ENCODE results near the gene UBXN1.
A peak's percentile ranks its signal among the peaks of the same experiment; 100 is the strongest.

UBXN1 gene

GRCh38 chr11:62645946-62646824 is 32.7 kb downstream of the UBXN1 start, which contains the start of gene GANAB:
GANAB (minus strand) TSS chr11:62646613; CDS start chr11:62646599, 14 bp downstream.
- H3K4me3 ChIP-seq (ENCODE audit: low read length), result peak within 1 kb of the TSS; percentile 96
- peaks cover 10% of the 10 kb centered on the region for H3K36me3 ChIP-seq (ENCODE audit: control insufficient read depth, insufficient read depth, low read length)
- H2AK5ac ChIP-seq (ENCODE audit: low read length), result peak within 1 kb of the TSS; percentile 87
- H3K27ac ChIP-seq (ENCODE audit: low read depth, low read length), result peak within 1 kb of the TSS; percentile 90
- H4K8ac ChIP-seq (ENCODE audit: low read depth, low read length), result peak within 1 kb of the TSS; percentile 94
- peaks cover 25% of the 10 kb centered on the region for H3K79me2 ChIP-seq (ENCODE audit: control insufficient read depth, insufficient read depth, low read length)
- H2BK15ac ChIP-seq (replicated peaks; ENCODE audit: low read depth), result no peak within 1 kb of the TSS
- no peaks in the 10 kb centered on the region for H3K4me1 ChIP-seq (ENCODE audit: control insufficient read depth, low read depth, low read length)
- H3K9ac ChIP-seq (ENCODE audit: low read length), result peak within 1 kb of the TSS; percentile 99
- peak within 1 kb of the TSS; percentile 99 for H3K4me2 ChIP-seq (ENCODE audit: low read length)
- H3K79me1 ChIP-seq (ENCODE audit: low read length), result peaks cover 19% of the 10 kb centered on the region
- H4K5ac ChIP-seq (ENCODE audit: low read length), result peak within 1 kb of the TSS; percentile 71
- no CpG with 5 or more reads among the region's 73 CpGs for WGBS (ENCODE audit: extremely low coverage, insufficient coverage, low lambda C conversion rate)
- peak; percentile 99 for DNase-seq
- H2BK120ac ChIP-seq (ENCODE audit: low read depth, low read length), result peak within 1 kb of the TSS; percentile 0
- H3K56ac ChIP-seq (ENCODE audit: low read length), result peak within 1 kb of the TSS; percentile 98
- H3K4ac ChIP-seq (ENCODE audit: low read depth, low read length), result peak within 1 kb of the TSS; percentile 99
- H3K18ac ChIP-seq (ENCODE audit: low read length), result peak within 1 kb of the TSS; percentile 99
- H2BK5ac ChIP-seq (ENCODE audit: low read length), result peak within 1 kb of the TSS; percentile 67
- H3K23ac ChIP-seq (ENCODE audit: low read length), result peak within 1 kb of the TSS; percentile 48
- H3K27me3 ChIP-seq (ENCODE audit: insufficient read depth, low read length, poor library complexity), result no peaks in the 10 kb centered on the region

GRCh38 chr11:62645671-62645945 is 33.3 kb downstream of the UBXN1 start:
- H3K4me3 ChIP-seq (ENCODE audit: low read length), result peak overlapping the region; percentile 96
- H2AK5ac ChIP-seq (ENCODE audit: low read length), result peak overlapping the region; percentile 87
- H3K36me3 ChIP-seq (ENCODE audit: control insufficient read depth, insufficient read depth, low read length), result peaks cover 10% of the 10 kb centered on the region
- H4K8ac ChIP-seq (ENCODE audit: low read depth, low read length), result no peak overlapping the region
- H2BK15ac ChIP-seq (replicated peaks; ENCODE audit: low read depth), result no peak overlapping the region
- no peaks in the 10 kb centered on the region for H3K4me1 ChIP-seq (ENCODE audit: control insufficient read depth, low read depth, low read length)
- peak overlapping the region; percentile 98 for H3K56ac ChIP-seq (ENCODE audit: low read length)
- H3K4ac ChIP-seq (ENCODE audit: low read depth, low read length), result peak overlapping the region; percentile 99
- H3K9ac ChIP-seq (ENCODE audit: low read length), result peak overlapping the region; percentile 99
- peak overlapping the region; percentile 99 for H3K4me2 ChIP-seq (ENCODE audit: low read length)
- no peak overlapping the region for H2BK5ac ChIP-seq (ENCODE audit: low read length)
- H3K79me1 ChIP-seq (ENCODE audit: low read length), result peaks cover 17% of the 10 kb centered on the region
- DNase-seq, result no peak
- WGBS (ENCODE audit: extremely low coverage, insufficient coverage, low lambda C conversion rate), result no CpG with 5 or more reads among the region's 11 CpGs
- H3K79me2 ChIP-seq (ENCODE audit: control insufficient read depth, insufficient read depth, low read length), result peaks cover 26% of the 10 kb centered on the region
- H4K5ac ChIP-seq (ENCODE audit: low read length), result no peak overlapping the region
- H3K27ac ChIP-seq (ENCODE audit: low read depth, low read length), result peak overlapping the region; percentile 90
- H2BK120ac ChIP-seq (ENCODE audit: low read depth, low read length), result no peak overlapping the region
- no peaks in the 10 kb centered on the region for H3K27me3 ChIP-seq (ENCODE audit: insufficient read depth, low read length, poor library complexity)
- peak overlapping the region; percentile 48 for H3K23ac ChIP-seq (ENCODE audit: low read length)
- H3K18ac ChIP-seq (ENCODE audit: low read length), result no peak overlapping the region

- peaks cover 26% of the 10 kb centered on the region for H3K79me2 ChIP-seq (ENCODE audit: control insufficient read depth, insufficient read depth, low read length)
- H2BK5ac ChIP-seq (ENCODE audit: low read length), result no peak overlapping the region
- H3K4me3 ChIP-seq (ENCODE audit: low read length), result no peak overlapping the region
- H3K4me2 ChIP-seq (ENCODE audit: low read length), result no peak overlapping the region
- H3K27me3 ChIP-seq (ENCODE audit: insufficient read depth, low read length, poor library complexity), result no peaks in the 10 kb centered on the region
- DNase-seq, result no peak
- no peak overlapping the region for H3K9ac ChIP-seq (ENCODE audit: low read length)
- no peaks in the 10 kb centered on the region for H3K4me1 ChIP-seq (ENCODE audit: control insufficient read depth, low read depth, low read length)
- peaks cover 6% of the 10 kb centered on the region for H3K36me3 ChIP-seq (ENCODE audit: control insufficient read depth, insufficient read depth, low read length)
- no CpG with 5 or more reads among the region's 8 CpGs for WGBS (ENCODE audit: extremely low coverage, insufficient coverage, low lambda C conversion rate)
- no peak overlapping the region for H4K8ac ChIP-seq (ENCODE audit: low read depth, low read length)
- no peak overlapping the region for H2BK15ac ChIP-seq (replicated peaks; ENCODE audit: low read depth)
- H2AK5ac ChIP-seq (ENCODE audit: low read length), result no peak overlapping the region
- H3K4ac ChIP-seq (ENCODE audit: low read depth, low read length), result no peak overlapping the region
- H3K56ac ChIP-seq (ENCODE audit: low read length), result no peak overlapping the region
- no peak overlapping the region for H2BK120ac ChIP-seq (ENCODE audit: low read depth, low read length)
- H3K79me1 ChIP-seq (ENCODE audit: low read length), result peaks cover 18% of the 10 kb centered on the region
- no peak overlapping the region for H3K23ac ChIP-seq (ENCODE audit: low read length)
- H3K27ac ChIP-seq (ENCODE audit: low read depth, low read length), result no peak overlapping the region
- no peak overlapping the region for H3K18ac ChIP-seq (ENCODE audit: low read length)
- H4K5ac ChIP-seq (ENCODE audit: low read length), result no peak overlapping the region
Observed at GRCh38 chr11:62644220-62644619, 34.7 kb downstream of the UBXN1 start.

GRCh38 chr11:62632492-62632891 is 46.4 kb downstream of the UBXN1 start:
- no peak overlapping the region for H2BK120ac ChIP-seq (ENCODE audit: low read depth, low read length)
- H3K18ac ChIP-seq (ENCODE audit: low read length), result no peak overlapping the region
- peaks cover 36% of the 10 kb centered on the region for H3K36me3 ChIP-seq (ENCODE audit: control insufficient read depth, insufficient read depth, low read length)
- H3K56ac ChIP-seq (ENCODE audit: low read length), result no peak overlapping the region
- H3K27ac ChIP-seq (ENCODE audit: low read depth, low read length), result no peak overlapping the region
- no peaks in the 10 kb centered on the region for H3K79me2 ChIP-seq (ENCODE audit: control insufficient read depth, insufficient read depth, low read length)
- H3K79me1 ChIP-seq (ENCODE audit: low read length), result no peaks in the 10 kb centered on the region
- no peak overlapping the region for H2AK5ac ChIP-seq (ENCODE audit: low read length)
- H3K23ac ChIP-seq (ENCODE audit: low read length), result no peak overlapping the region
- H3K4me1 ChIP-seq (ENCODE audit: control insufficient read depth, low read depth, low read length), result no peaks in the 10 kb centered on the region
- H3K4me2 ChIP-seq (ENCODE audit: low read length), result no peak overlapping the region
- H3K4me3 ChIP-seq (ENCODE audit: low read length), result no peak overlapping the region
- no peak overlapping the region for H2BK5ac ChIP-seq (ENCODE audit: low read length)
- H2BK15ac ChIP-seq (replicated peaks; ENCODE audit: low read depth), result no peak overlapping the region
- no CpG with 5 or more reads among the region's 6 CpGs for WGBS (ENCODE audit: extremely low coverage, insufficient coverage, low lambda C conversion rate)
- no peak for DNase-seq
- no peak overlapping the region for H4K5ac ChIP-seq (ENCODE audit: low read length)
- H3K4ac ChIP-seq (ENCODE audit: low read depth, low read length), result no peak overlapping the region
- H3K27me3 ChIP-seq (ENCODE audit: insufficient read depth, low read length, poor library complexity), result no peaks in the 10 kb centered on the region
- H4K8ac ChIP-seq (ENCODE audit: low read depth, low read length), result no peak overlapping the region
- H3K9ac ChIP-seq (ENCODE audit: low read length), result no peak overlapping the region

- no peak overlapping the region for H3K4me3 ChIP-seq (ENCODE audit: low read length)
- no peaks in the 10 kb centered on the region for H3K27me3 ChIP-seq (ENCODE audit: insufficient read depth, low read length, poor library complexity)
- no peaks in the 10 kb centered on the region for H3K4me1 ChIP-seq (ENCODE audit: control insufficient read depth, low read depth, low read length)
- H2AK5ac ChIP-seq (ENCODE audit: low read length), result no peak overlapping the region
- H3K9ac ChIP-seq (ENCODE audit: low read length), result no peak overlapping the region
- no peak overlapping the region for H4K8ac ChIP-seq (ENCODE audit: low read depth, low read length)
- H3K27ac ChIP-seq (ENCODE audit: low read depth, low read length), result no peak overlapping the region
- H3K79me2 ChIP-seq (ENCODE audit: control insufficient read depth, insufficient read depth, low read length), result no peaks in the 10 kb centered on the region
- no peak overlapping the region for H3K4ac ChIP-seq (ENCODE audit: low read depth, low read length)
- no peak overlapping the region for H3K23ac ChIP-seq (ENCODE audit: low read length)
- no peak overlapping the region for H3K4me2 ChIP-seq (ENCODE audit: low read length)
- no peaks in the 10 kb centered on the region for H3K79me1 ChIP-seq (ENCODE audit: low read length)
- no peak overlapping the region for H2BK15ac ChIP-seq (replicated peaks; ENCODE audit: low read depth)
- no peak overlapping the region for H3K18ac ChIP-seq (ENCODE audit: low read length)
- H2BK5ac ChIP-seq (ENCODE audit: low read length), result no peak overlapping the region
- DNase-seq, result no peak
- no CpG with 5 or more reads among the region's 3 CpGs for WGBS (ENCODE audit: extremely low coverage, insufficient coverage, low lambda C conversion rate)
- no peak overlapping the region for H3K56ac ChIP-seq (ENCODE audit: low read length)
- H2BK120ac ChIP-seq (ENCODE audit: low read depth, low read length), result no peak overlapping the region
- peaks cover 34% of the 10 kb centered on the region for H3K36me3 ChIP-seq (ENCODE audit: control insufficient read depth, insufficient read depth, low read length)
- no peak overlapping the region for H4K5ac ChIP-seq (ENCODE audit: low read length)
Observed at GRCh38 chr11:62627713-62628112, 51.2 kb downstream of the UBXN1 start.

Data from mesendoderm (in vitro differentiated cells).